ENCODE results near the gene MOB1A. TPM values are rescaled to one million over a fixed set of nuclear protein-coding genes. Genes with fewer than 3 reads are reported as not detected.

Gene MOB1A
- total and polyA plus RNA-seq, 10 of the 15 experiments (the other 5 are each of a cell fraction or from before 2014, with no cell fraction given) = 41.2 to 232 (median 172) TPM

DNA sequence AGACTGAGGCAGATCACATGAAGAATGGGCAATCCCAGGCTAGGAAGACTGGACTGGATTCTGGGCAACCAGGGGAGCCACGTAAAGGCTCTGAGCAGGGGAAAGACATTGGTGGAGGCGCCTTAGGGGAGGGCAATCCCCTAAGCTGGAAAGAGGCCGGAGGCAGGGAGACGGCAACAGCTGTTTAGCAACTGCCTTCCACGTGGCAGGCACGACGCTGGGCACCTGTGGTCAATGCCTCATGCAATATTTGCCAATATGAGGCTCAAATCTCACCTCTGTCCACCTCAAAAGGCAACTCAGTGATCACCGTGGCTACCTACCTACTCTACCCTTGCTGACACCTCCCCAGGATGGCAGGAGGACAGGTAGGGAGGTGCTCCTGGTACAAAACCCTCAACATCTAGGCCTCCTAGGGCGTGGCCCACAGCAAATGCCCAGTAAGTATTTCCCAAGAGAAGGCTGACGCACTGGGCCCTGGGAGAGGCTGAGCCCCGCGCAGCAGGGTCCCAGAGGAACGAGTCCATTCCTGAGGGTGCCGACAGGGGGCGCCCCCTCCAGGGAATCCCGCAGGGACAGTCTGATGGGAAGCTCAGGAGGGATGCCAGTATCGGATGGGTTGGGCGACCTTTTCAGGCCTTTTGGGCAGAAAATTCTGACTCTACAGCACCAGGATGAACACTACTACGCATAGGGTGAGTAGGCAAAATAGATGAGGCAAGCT, 39.9 kb downstream of the MOB1A start:
- TF ChIP-seq CTCF (IDR thresholded peaks at IDR 0.05 in 2 of 3, conservative IDR thresholded peaks at IDR 0.05 in 1 of 3; ENCODE audit: control insufficient read depth in 2 of 3, extremely low read depth in 1 of 3, insufficient read depth in 1 of 3, low read depth in 3 of 3, low read length in 3 of 3) = peak; percentile 6 to 42 (median 28); a peak in 4 of 6 replicates
- TF ChIP-seq RBBP5 (conservative IDR thresholded peaks at IDR 0.05) = no peak
- TF ChIP-seq SMARCA5 (IDR thresholded peaks at IDR 0.05) = no peak
- no peak overlapping the region for H3K4me2 ChIP-seq (ENCODE audit: control insufficient read depth, insufficient read depth)
- no peak overlapping the region for H3K9ac ChIP-seq (ENCODE audit: control insufficient read depth, insufficient read depth, low read length)
- H3K4me3 ChIP-seq = no peak overlapping the region
- SMC1A ChIA-PET (ENCODE audit: uncharacterized antibody, unreplicated experiment) = interaction anchor here (0.6 to 1.6 kb wide), 2 partner anchors 8 to 151 kb away, joined by 3 to 5 read pairs; partner anchors contain the start of gene BOLA3
- H3K79me2 ChIP-seq (ENCODE audit: control insufficient read depth, insufficient read depth, low read length) = no peaks in the 10 kb centered on the region
- intact Hi-C loops (cut with micrococcal nuclease; ENCODE audit: unreplicated experiment) = no loop called here
- H3K4me1 ChIP-seq (ENCODE audit: control insufficient read depth, insufficient read depth, low read length) = no peaks in the 10 kb centered on the region
- in situ Hi-C loops (cut with MboI) = no loop called here
- no peaks in the 10 kb centered on the region for H3K27me3 ChIP-seq (replicated peaks in 1 of 2; ENCODE audit: control insufficient read depth in 2 of 2, insufficient read depth in 2 of 2, low read length in 1 of 2)
- no peaks in the 10 kb centered on the region for H4K20me1 ChIP-seq (ENCODE audit: control insufficient read depth, insufficient read depth)
- no peak overlapping the region for H2AFZ ChIP-seq (ENCODE audit: control insufficient read depth, low read depth, low read length)
- ATAC-seq (no peak), FAIRE-seq (no peak), DNase-seq (ENCODE audit: low read depth, low spot score) (no peak)
- peaks cover 2 to 3% of the 10 kb centered on the region in 2 experiments; a peak in 3 of 4 replicates for H3K36me3 ChIP-seq (ENCODE audit: control insufficient read depth in 2 of 2, insufficient read depth in 2 of 2, low read length in 1 of 2)
- H3K27ac ChIP-seq (ENCODE audit: control insufficient read depth, insufficient read depth) = no peak overlapping the region
- POLR2A ChIA-PET = interaction anchor here (0.6 kb wide), 2 partner anchors 270 to 405 kb away, joined by 3 to 4 read pairs; no protein-coding TSS in a partner anchor
- H3K9me3 ChIP-seq (replicated peaks; ENCODE audit: control insufficient read depth, insufficient read depth, low read length) = no peaks in the 10 kb centered on the region
- RAD21 ChIA-PET (ENCODE audit: unreplicated experiment) = no interaction called here
- WGBS (ENCODE audit: insufficient coverage, insufficient replicate concordance, low lambda C conversion rate, missing lambda C conversion rate) = 91% methylated on average over 19 of the region's 19 CpGs
- BruUV-seq (replicated peaks) = no TSS peak
- CTCF ChIA-PET = interaction anchor here (0.6 to 1.6 kb wide), 8 partner anchors 8 to 312 kb away, joined by 3 to 7 read pairs (median 3); no protein-coding TSS in a partner anchor

Measured in GM12878 (cell line).